Ovary (tissue), 3 donors: ENCODE data around the gene ATRNL1.

ENCODE experiments used
- CTCF ChIP-seq, 3 donors: fragments of 450-650 bp in 2 of 3; fragments of 200-600 bp in 1 of 3; IDR thresholded peaks; one replicate each; pipeline versions ENCODE4 v1.5.1 to v1.8.0; 2016 to 2022; ENCODE audit warnings: antibody characterized with exemption in 3 of 3, mild to moderate bottlenecking in 1 of 3
- EP300 ChIP-seq: sonication (generic); formaldehyde crosslinking; IDR thresholded peaks from one replicate; pipeline ENCODE4 v1.6.1; 2017; ENCODE audit warnings: antibody characterized with exemption
- POLR2A ChIP-seq: fragments of 450-650 bp; IDR thresholded peaks from one replicate; pipeline ENCODE4 v1.6.1; 2017; ENCODE audit warnings: antibody characterized with exemption, mild to moderate bottlenecking, moderate library complexity
- donor health status: DM: no; HTN: no; CAD: no.

- no peak for TF ChIP-seq CTCF (IDR thresholded peaks at IDR 0.05)
- TF ChIP-seq EP300: no peak
- no peak for TF ChIP-seq POLR2A
Observed at GRCh38 chr10:115063701-115064658, 29.2 kb upstream of the ATRNL1 start.
